ENCODE results near the gene MOCS1. TPM values are rescaled to one million over a fixed set of nuclear protein-coding genes. Genes with fewer than 3 reads are reported as not detected.
A peak's percentile ranks its signal among the peaks of the same experiment; 100 is the strongest.

MOCS1 gene
- total RNA-seq, 1 donor from 2014 or later = 28.6 TPM

GRCh38 chr6:39886871-39887270 lies 47.4 kb downstream of the MOCS1 start:
- TF ChIP-seq CTCF (IDR thresholded peaks at IDR 0.05; ENCODE audit: borderline replicate concordance) = no peak
- Histone ChIP-seq H3K4me3 (no peak overlapping the region), H3K4me1 (peaks cover 53% of the 10 kb centered on the region), H3K9me3 (replicated peaks) (no peaks in the 10 kb centered on the region), H3K36me3 (no peaks in the 10 kb centered on the region), H3K27ac (replicated peaks) (peak overlapping the region; percentile 74), H3K27me3 (ENCODE audit: low read depth) (no peaks in the 10 kb centered on the region)
- intact Hi-C loops (cut with micrococcal nuclease) = no loop called here
- no peak for DNase-seq

- Histone ChIP-seq H3K4me1 (peaks cover 60% of the 10 kb centered on the region), H3K27me3 (ENCODE audit: low read depth) (no peaks in the 10 kb centered on the region), H3K4me3 (no peak overlapping the region), H3K36me3 (no peaks in the 10 kb centered on the region), H3K9me3 (replicated peaks) (no peaks in the 10 kb centered on the region), H3K27ac (replicated peaks) (peak overlapping the region; percentile 74)
- intact Hi-C loops (cut with micrococcal nuclease) = no loop called here
- TF ChIP-seq CTCF (IDR thresholded peaks at IDR 0.05; ENCODE audit: borderline replicate concordance) = no peak
- DNase-seq = no peak
These were observed 48.6 kb downstream of the MOCS1 start for GRCh38 chr6:39885691-39886090.

- intact Hi-C loops (cut with micrococcal nuclease) = no loop called here
- Histone ChIP-seq H3K36me3 (no peaks in the 10 kb centered on the region), H3K4me3 (no peak overlapping the region), H3K9me3 (replicated peaks) (no peaks in the 10 kb centered on the region), H3K27ac (replicated peaks) (no peak overlapping the region), H3K27me3 (ENCODE audit: low read depth) (no peaks in the 10 kb centered on the region), H3K4me1 (peaks cover 52% of the 10 kb centered on the region)
- no peak for TF ChIP-seq CTCF (IDR thresholded peaks at IDR 0.05; ENCODE audit: borderline replicate concordance)
- DNase-seq = no peak
These were observed 49.6 kb downstream of the MOCS1 start for GRCh38 chr6:39884696-39885095.

- H3K4me1 ChIP-seq = peaks cover 37% of the 10 kb centered on the region
- H3K36me3 ChIP-seq = peaks cover 12% of the 10 kb centered on the region
- TF ChIP-seq CTCF (IDR thresholded peaks at IDR 0.05; ENCODE audit: borderline replicate concordance) = no peak
- peak; percentile 51 for DNase-seq
- no peaks in the 10 kb centered on the region for H3K27me3 ChIP-seq (ENCODE audit: low read depth)
- H3K27ac ChIP-seq (replicated peaks) = peak overlapping the region; percentile 66
- intact Hi-C loops (cut with micrococcal nuclease) = no loop called here
- no peaks in the 10 kb centered on the region for H3K9me3 ChIP-seq (replicated peaks)
- H3K4me3 ChIP-seq = no peak overlapping the region
These were observed 51.7 kb downstream of the MOCS1 start for GRCh38 chr6:39882531-39882899.

- Histone ChIP-seq H3K36me3 (peaks cover 12% of the 10 kb centered on the region), H3K9me3 (replicated peaks) (no peaks in the 10 kb centered on the region), H3K4me1 (peaks cover 32% of the 10 kb centered on the region), H3K27ac (replicated peaks) (peak overlapping the region; percentile 66), H3K27me3 (ENCODE audit: low read depth) (no peaks in the 10 kb centered on the region), H3K4me3 (no peak overlapping the region)
- no peak for TF ChIP-seq CTCF (IDR thresholded peaks at IDR 0.05; ENCODE audit: borderline replicate concordance)
- no peak for DNase-seq
- intact Hi-C loops (cut with micrococcal nuclease) = no loop called here
These were observed 52.3 kb downstream of the MOCS1 start for GRCh38 chr6:39881851-39882530.
